GM19240 (cell line): ENCODE results near the gene HGS.
A peak's percentile ranks its signal among the peaks of the same experiment; 100 is the strongest.

Source experiments
- DNase-seq: peaks from one replicate; pipeline ENCODE4 v3.0.0; 2011; ENCODE audit warnings: low spot score; ENCODE audit not compliant: insufficient read length

Gene HGS

GRCh38 chr17:81703747-81704654, 20.2 kb downstream of the HGS start:
- DNase-seq: no peak

GRCh38 chr17:81705518-81706231, 21.9 kb downstream of the HGS start:
- DNase-seq: no peak

- no peak for DNase-seq
Observed at GRCh38 chr17:81706232-81706611, 22.4 kb downstream of the HGS start.

- no peak for DNase-seq
Observed at GRCh38 chr17:81706757-81707624, 23.2 kb downstream of the HGS start.

- DNase-seq: no peak
Observed at GRCh38 chr17:81707725-81708646, 24.2 kb downstream of the HGS start.

GRCh38 chr17:81708739-81709185, 25.0 kb downstream of the HGS start:
- DNase-seq: no peak

GRCh38 chr17:81710514-81711308, 26.9 kb downstream of the HGS start:
- no peak for DNase-seq

- peak; percentile 82 for DNase-seq
Observed at GRCh38 chr17:81711814-81712467, 28.1 kb downstream of the HGS start, which contains the start of gene SLC25A10. TSS of gene SLC25A10 (plus strand) at chr17:81712284. CDS start at chr17:81712427, 143 bp downstream.

- DNase-seq: no peak
Observed at GRCh38 chr17:81712468-81713003, 28.7 kb downstream of the HGS start.

- DNase-seq: no peak
Observed at GRCh38 chr17:81713004-81713555, 29.3 kb downstream of the HGS start.

GRCh38 chr17:81713556-81714411, 30.0 kb downstream of the HGS start:
- DNase-seq: no peak

- no peak for DNase-seq
Observed at GRCh38 chr17:81714412-81715106, 30.7 kb downstream of the HGS start.

- no peak for DNase-seq
Observed at GRCh38 chr17:81715107-81715871, 31.5 kb downstream of the HGS start.

- DNase-seq: no peak
Observed at GRCh38 chr17:81715872-81716673, 32.3 kb downstream of the HGS start.

- no peak for DNase-seq
Observed at GRCh38 chr17:81716674-81716996, 32.8 kb downstream of the HGS start.
